Stimulated activated naive B cell treated with anti-CD40 and anti-IgM and Interleukin-4, amounts not matched to agents 10 μg/mL and 1 μg/mL and 100 μg/mL, for 72 hours (primary cell): ENCODE results near the gene BOLA2.
A peak's percentile ranks its signal among the peaks of the same experiment; 100 is the strongest.
"Not testable (repeated sequence)": the region's sequence is repeated elsewhere in the genome, so short reads cannot be mapped to it uniquely, and the experiment has no call there.

Experiments used
- ATAC-seq, 2 donors: fragments of 150-1000 bp; cut with Tn5 transposase; replicated peaks; 2 replicates each; pipeline ENCODE4 v1.10.0; 2021; ENCODE audit warnings: moderate library complexity in 1 of 2
- DNase-seq: peaks from one replicate; pipeline ENCODE4 v3.0.0; 2021
- H3K27ac Mint-ChIP-seq: one replicate; pipeline ENCODE4 v1.8.0; 2022; ENCODE audit warnings: mild to moderate bottlenecking, mixed read lengths
- H3K27me3 Mint-ChIP-seq, 2 donors: one replicate each; pipeline ENCODE4 v1.8.0; 2022; ENCODE audit warnings: mixed read lengths in 2 of 2
- H3K36me3 Mint-ChIP-seq, 2 donors: one replicate each; pipeline ENCODE4 v1.8.0; 2022; ENCODE audit warnings: mixed read lengths in 2 of 2, mild to moderate bottlenecking in 1 of 2
- H3K4me1 Mint-ChIP-seq, 2 donors: one replicate each; pipeline ENCODE4 v1.8.0; 2022; ENCODE audit warnings: mixed read lengths in 2 of 2, mild to moderate bottlenecking in 1 of 2
- H3K4me3 Mint-ChIP-seq, 2 donors: one replicate each; pipeline ENCODE4 v1.8.0; 2022; ENCODE audit warnings: mild to moderate bottlenecking in 2 of 2, mixed read lengths in 2 of 2, moderate library complexity in 1 of 2
- H3K9me3 Mint-ChIP-seq, 2 donors: one replicate each; pipeline ENCODE4 v1.8.0; 2022; ENCODE audit warnings: mixed read lengths in 2 of 2, mild to moderate bottlenecking in 1 of 2

Gene BOLA2

GRCh38 chr16:29454269-29454668 lies at the start of gene BOLA2, which contains the start of gene SLX1B:
Gene BOLA2, minus strand, starts transcription at chr16:29454351. Its CDS starts 98 bp downstream, at chr16:29454253.
Gene SLX1B, plus strand, starts transcription at chr16:29454533.
- not testable (repeated sequence) for H3K9me3 Mint-ChIP-seq, DNase-seq, H3K36me3 Mint-ChIP-seq

DNA sequence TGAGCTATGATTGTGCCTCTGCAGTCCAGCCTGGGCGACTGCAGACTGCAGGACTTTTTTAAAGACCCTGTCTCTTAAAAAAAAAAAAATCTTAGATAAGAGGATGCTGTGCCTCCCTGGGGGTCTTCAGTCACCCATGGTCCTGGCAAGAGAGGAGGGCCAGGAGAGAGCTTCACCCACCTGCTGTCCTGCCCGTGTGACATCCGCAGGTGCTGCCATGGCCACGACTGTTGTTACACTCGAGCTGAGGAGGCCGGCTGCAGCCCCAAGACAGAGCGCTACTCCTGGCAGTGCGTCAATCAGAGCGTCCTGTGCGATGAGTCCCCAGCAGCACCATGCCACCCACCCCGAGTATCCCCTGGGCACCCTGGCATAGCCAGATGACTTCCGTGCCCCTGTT lies 28.1 kb upstream of the BOLA2 start:
- not testable (repeated sequence) for H3K27ac Mint-ChIP-seq, ATAC-seq, H3K9me3 Mint-ChIP-seq, H3K4me1 Mint-ChIP-seq, H3K4me3 Mint-ChIP-seq, H3K27me3 Mint-ChIP-seq, DNase-seq, H3K36me3 Mint-ChIP-seq

More at GRCh38 chr16:29454269-29454668, at the start of gene BOLA2, which contains the start of gene SLX1B:
- peak; percentile 88 to 90 for ATAC-seq
- H3K4me3 Mint-ChIP-seq, H3K4me1 Mint-ChIP-seq, H3K27ac Mint-ChIP-seq, H3K27me3 Mint-ChIP-seq: not testable (repeated sequence)

- H3K27ac Mint-ChIP-seq, H3K9me3 Mint-ChIP-seq, H3K27me3 Mint-ChIP-seq: not testable (repeated sequence)
Measured at GRCh38 chr16:29472065-29472464, 17.9 kb upstream of the BOLA2 start.

GRCh38 chr16:29469660-29470059 lies 15.5 kb upstream of the BOLA2 start:
- DNase-seq, H3K36me3 Mint-ChIP-seq, H3K27me3 Mint-ChIP-seq, H3K4me1 Mint-ChIP-seq, H3K4me3 Mint-ChIP-seq, H3K9me3 Mint-ChIP-seq, H3K27ac Mint-ChIP-seq: not testable (repeated sequence)
- ATAC-seq = peak in 1 of 2 donors; percentile 16

More at GRCh38 chr16:29472065-29472464, 17.9 kb upstream of the BOLA2 start:
- DNase-seq, ATAC-seq, H3K4me3 Mint-ChIP-seq, H3K36me3 Mint-ChIP-seq, H3K4me1 Mint-ChIP-seq: not testable (repeated sequence)

DNA sequence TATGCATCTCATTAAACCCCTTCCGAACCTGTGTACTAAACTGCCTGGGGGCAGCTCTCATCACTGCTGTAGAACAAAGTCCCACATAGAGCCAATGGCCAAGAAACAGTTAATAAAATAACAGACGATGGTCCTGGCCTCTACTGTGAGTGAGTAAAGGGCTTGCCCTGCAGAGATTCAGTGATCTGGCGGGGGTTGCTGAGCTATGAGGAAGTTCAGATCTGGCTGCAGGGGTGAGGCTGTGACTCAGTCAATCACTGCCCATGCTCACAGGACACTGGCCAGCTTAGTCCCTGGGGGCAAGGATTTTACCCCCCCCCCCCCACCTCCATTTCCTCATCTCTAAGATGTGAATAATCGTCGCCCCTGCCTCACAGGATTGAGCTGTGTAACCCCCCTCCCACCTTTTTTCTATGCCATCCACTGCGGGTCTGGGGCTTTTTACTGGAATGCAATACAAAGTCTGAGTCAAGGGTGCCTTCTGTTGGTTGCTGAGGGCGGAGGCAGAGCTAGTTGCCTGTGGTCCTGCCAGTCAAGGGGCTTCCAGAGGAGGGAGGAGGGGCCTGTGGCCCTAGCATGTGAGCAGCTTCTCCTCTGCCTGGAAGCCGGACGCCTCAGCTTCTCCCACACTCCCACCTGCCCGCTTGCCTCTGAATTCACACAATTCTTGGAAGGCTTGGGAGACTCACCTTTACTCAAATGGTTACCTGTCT lies 13.7 kb upstream of the BOLA2 start:
- H3K9me3 Mint-ChIP-seq, H3K4me1 Mint-ChIP-seq: not testable (repeated sequence)
- ATAC-seq = peak; percentile 61 to 65

DNA sequence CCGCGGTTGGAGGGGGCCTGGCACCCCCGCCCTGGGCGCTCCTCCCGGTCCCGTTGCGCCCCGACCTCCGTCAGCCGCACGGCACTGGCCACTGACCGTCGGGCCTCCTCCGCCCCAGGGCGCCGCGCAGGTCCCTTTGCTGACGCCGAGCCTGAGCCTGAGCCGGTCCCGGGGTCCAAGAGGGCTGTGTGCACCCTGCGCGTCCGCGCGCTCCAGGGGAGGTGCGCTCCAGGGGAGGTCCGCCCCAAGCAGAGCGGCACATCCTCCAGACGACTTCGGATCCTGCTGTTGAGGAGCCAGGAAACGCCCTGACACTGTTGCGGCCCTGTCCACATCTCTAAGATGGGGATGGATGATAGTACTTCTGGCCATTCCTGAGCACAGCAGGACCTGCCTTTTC lies 12.8 kb upstream of the BOLA2 start:
- H3K4me3 Mint-ChIP-seq, DNase-seq, H3K27me3 Mint-ChIP-seq, H3K27ac Mint-ChIP-seq, H3K4me1 Mint-ChIP-seq, H3K9me3 Mint-ChIP-seq, H3K36me3 Mint-ChIP-seq: not testable (repeated sequence)
- peak; percentile 44 to 47 for ATAC-seq

More for the DNA sequence above, 13.7 kb upstream of the BOLA2 start:
- not testable (repeated sequence) for H3K27ac Mint-ChIP-seq, DNase-seq, H3K4me3 Mint-ChIP-seq, H3K36me3 Mint-ChIP-seq, H3K27me3 Mint-ChIP-seq

- H3K4me3 Mint-ChIP-seq, H3K36me3 Mint-ChIP-seq, H3K9me3 Mint-ChIP-seq, H3K27me3 Mint-ChIP-seq, H3K4me1 Mint-ChIP-seq, H3K27ac Mint-ChIP-seq, DNase-seq: not testable (repeated sequence)
- peak; percentile 58 to 63 for ATAC-seq
Measured at GRCh38 chr16:29465985-29466824, 12.1 kb upstream of the BOLA2 start.

- not testable (repeated sequence) for H3K27me3 Mint-ChIP-seq, DNase-seq, ATAC-seq, H3K4me1 Mint-ChIP-seq, H3K9me3 Mint-ChIP-seq, H3K27ac Mint-ChIP-seq, H3K4me3 Mint-ChIP-seq, H3K36me3 Mint-ChIP-seq
Measured at GRCh38 chr16:29460647-29461030, 6.5 kb upstream of the BOLA2 start.

DNA sequence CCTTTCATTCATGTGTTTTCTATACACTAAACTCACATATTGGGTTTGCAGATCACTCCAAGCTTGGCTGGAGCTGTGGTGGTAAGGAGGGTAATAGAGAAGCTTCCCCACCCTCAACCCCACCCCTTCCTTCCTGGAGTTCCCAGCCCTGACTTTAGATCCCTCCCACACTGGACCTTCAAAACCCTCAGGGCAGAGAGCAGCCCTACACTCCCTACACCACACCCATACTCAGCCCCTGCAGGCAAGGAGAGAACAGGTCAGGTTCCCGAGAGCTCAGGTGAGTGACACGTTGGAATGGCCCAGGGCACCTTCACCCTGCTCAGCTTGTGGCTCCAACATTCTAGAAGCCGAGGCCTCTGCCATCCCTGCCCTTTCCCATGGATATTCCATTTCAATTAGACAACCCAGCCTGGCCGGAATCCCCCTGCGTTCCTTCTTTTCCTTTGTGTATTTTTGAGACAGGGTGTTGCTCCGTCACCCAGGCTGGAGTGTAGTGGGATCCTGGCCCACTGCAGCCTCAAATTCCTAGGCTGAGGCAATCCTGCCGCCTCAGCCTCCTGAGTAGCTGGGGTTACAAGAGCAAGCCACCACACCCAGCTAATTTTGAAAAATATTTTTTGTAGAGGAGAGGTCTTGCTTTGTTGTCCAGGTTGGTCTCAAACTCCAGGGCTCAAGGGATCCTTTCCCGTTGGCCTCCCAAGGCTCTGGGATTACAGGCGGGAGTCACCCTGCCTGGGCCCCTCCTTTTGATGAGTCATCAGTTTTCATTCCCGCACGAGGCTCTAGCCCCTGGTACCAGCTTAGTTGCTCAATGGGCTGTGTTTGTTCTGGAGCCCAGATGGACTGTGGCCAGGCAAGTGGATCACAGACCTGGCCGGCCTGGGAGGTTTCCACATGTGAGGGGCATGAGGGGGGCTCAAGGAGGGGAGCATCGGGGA lies 5.8 kb upstream of the BOLA2 start, which contains the start of gene SULT1A4:
SULT1A4 (plus strand) TSS at position 208 of the 941 bp plus-strand sequence. CDS start 1,473 bp downstream, outside the sequence.
- ATAC-seq, H3K36me3 Mint-ChIP-seq: not testable (repeated sequence)

GRCh38 chr16:29457660-29458059 lies 3.5 kb upstream of the BOLA2 start:
- H3K9me3 Mint-ChIP-seq, H3K36me3 Mint-ChIP-seq, H3K4me3 Mint-ChIP-seq, H3K4me1 Mint-ChIP-seq, H3K27me3 Mint-ChIP-seq, ATAC-seq, H3K27ac Mint-ChIP-seq, DNase-seq: not testable (repeated sequence)

More for the DNA sequence above, 5.8 kb upstream of the BOLA2 start, which contains the start of gene SULT1A4:
- H3K27me3 Mint-ChIP-seq, DNase-seq, H3K27ac Mint-ChIP-seq, H3K4me3 Mint-ChIP-seq, H3K4me1 Mint-ChIP-seq, H3K9me3 Mint-ChIP-seq: not testable (repeated sequence)

GRCh38 chr16:29454828-29455227 lies 677 bp upstream of the BOLA2 start:
- H3K27me3 Mint-ChIP-seq, H3K27ac Mint-ChIP-seq, H3K36me3 Mint-ChIP-seq, H3K9me3 Mint-ChIP-seq, H3K4me1 Mint-ChIP-seq, DNase-seq, H3K4me3 Mint-ChIP-seq: not testable (repeated sequence)
- peak; percentile 75 to 78 for ATAC-seq

- H3K27me3 Mint-ChIP-seq, H3K27ac Mint-ChIP-seq: not testable (repeated sequence)
- peak; percentile 26 for ATAC-seq
Measured at GRCh38 chr16:29453754-29454153, 397 bp downstream of the BOLA2 start.

DNA sequence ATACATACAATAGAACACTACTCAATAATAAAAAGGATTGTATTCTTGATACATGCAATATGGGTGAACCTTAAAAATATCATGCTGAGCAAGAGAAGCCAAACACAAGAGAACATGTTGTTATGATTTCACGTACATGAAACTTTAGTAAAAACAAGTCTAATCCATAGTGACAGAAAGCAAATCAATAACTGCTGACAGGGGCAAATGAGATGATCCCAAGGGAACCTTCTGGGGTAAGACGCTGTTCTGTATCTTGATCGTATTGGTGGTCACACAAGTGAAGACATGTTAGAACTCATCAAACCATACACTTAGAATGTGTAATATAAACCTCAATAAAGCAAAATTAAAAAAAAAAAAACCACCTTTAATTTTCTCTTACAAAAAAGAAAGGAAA lies 28.8 kb downstream of the BOLA2 start:
- H3K4me1 Mint-ChIP-seq, H3K9me3 Mint-ChIP-seq, DNase-seq, H3K27me3 Mint-ChIP-seq, ATAC-seq, H3K27ac Mint-ChIP-seq, H3K4me3 Mint-ChIP-seq: not testable (repeated sequence)
- peaks cover 21 to 22% of the 10 kb centered on the region in 2 donors for H3K36me3 Mint-ChIP-seq

More at GRCh38 chr16:29453754-29454153, 397 bp downstream of the BOLA2 start:
- DNase-seq, H3K4me1 Mint-ChIP-seq, H3K36me3 Mint-ChIP-seq, H3K4me3 Mint-ChIP-seq, H3K9me3 Mint-ChIP-seq: not testable (repeated sequence)

DNA sequence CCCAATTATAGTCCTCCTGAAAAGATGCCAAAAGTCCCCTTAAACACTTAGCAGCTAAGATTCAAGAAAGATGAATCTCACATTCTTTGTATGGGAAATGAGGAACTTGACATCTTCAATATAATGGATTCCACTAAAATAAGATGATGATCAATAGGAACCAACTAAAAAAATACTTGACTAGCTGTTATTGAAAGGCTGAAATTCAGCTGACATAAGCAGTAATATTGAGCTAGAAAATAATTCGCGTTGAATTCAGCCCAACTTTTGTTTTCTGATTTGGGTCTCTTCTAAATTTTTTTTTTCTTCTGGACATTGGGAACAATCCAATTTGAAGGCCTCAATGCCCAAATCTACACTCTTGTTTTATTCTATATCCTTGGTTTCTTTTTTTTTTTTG lies 30.6 kb downstream of the BOLA2 start:
- ATAC-seq, H3K27me3 Mint-ChIP-seq, H3K27ac Mint-ChIP-seq, DNase-seq, H3K4me1 Mint-ChIP-seq, H3K4me3 Mint-ChIP-seq, H3K9me3 Mint-ChIP-seq: not testable (repeated sequence)
- H3K36me3 Mint-ChIP-seq = peaks cover 11 to 22% of the 10 kb centered on the region in 2 donors
